G401.6 (cell line): ENCODE results near the gene SRSF10.
"Not testable (repeated sequence)": the region's sequence is repeated elsewhere in the genome, so short reads cannot be mapped to it uniquely, and the experiment has no call there.

ENCODE experiments used
- FAIRE-seq: peaks from 2 replicates; lab custom pipeline; 2012; peaks lifted over from hg19 to GRCh38; lab: Jason Lieb, UNC

SRSF10 gene

GRCh38 chr1:23997812-23998211 is 17.7 kb upstream of the SRSF10 start:
- FAIRE-seq, result no peak

- no peak for FAIRE-seq
Observed at GRCh38 chr1:23996700-23997229, 16.6 kb upstream of the SRSF10 start.

DNA sequence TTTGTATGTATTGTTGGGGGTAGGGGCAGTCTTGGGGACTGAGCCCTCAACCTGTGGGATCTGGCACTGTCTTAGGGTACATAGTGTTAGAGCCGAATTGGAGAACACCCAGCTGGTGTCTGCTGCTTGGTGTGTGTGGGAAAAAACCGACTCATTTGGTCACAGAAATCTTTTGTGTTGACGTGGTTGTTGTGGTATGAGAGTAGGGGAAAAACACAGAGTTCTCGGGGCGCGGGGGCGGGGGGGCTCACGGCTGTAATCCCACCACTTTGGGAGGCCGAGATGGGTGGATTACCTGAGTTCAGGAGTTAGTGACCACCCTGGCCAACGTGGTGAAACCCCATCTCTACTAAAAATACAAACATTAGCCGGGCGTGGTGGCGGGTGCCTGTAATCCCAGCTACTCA is 15.3 kb upstream of the SRSF10 start:
- FAIRE-seq, result no peak

DNA sequence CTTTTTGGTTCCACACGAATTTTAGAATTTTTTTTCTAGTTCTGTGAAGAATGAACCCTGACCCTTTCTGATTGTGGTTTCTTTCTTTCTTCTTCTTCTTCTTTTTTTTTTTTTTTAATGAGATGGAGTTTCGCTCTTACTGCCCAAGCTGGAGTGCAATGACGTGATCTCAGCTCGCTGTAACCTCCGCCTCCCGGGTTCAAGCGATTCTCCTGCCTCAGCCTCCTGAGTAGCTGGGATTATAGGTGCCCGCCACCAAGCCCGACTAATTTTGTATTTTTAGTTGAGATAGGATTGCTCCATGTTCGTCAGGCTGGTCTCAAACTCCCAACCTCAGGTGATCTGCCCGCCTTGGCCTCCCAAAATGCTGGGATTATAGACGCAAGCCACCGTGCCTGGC is 11.9 kb upstream of the SRSF10 start:
- not testable (repeated sequence) for FAIRE-seq

DNA sequence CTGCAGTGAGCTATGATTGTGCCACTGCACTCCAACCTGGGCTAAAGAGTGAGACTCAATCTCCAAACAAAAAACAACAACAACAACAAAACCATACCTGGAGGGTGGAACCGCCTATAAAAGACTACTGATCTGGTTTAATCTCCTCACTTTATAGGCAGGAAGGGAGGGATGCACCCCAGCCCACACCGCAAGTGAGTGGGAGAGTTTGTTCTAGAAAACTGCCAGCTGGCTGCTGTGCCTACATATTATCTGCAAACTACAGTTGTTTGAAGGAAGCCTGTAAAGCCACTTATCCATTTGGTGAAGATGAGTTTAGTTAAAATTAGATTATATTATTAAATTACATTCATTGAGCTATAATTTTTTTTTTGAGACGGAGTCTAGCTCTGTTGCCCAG is 9.1 kb upstream of the SRSF10 start:
- no peak for FAIRE-seq

GRCh38 chr1:23987038-23987437 is 6.9 kb upstream of the SRSF10 start:
- FAIRE-seq, result not testable (repeated sequence)

DNA sequence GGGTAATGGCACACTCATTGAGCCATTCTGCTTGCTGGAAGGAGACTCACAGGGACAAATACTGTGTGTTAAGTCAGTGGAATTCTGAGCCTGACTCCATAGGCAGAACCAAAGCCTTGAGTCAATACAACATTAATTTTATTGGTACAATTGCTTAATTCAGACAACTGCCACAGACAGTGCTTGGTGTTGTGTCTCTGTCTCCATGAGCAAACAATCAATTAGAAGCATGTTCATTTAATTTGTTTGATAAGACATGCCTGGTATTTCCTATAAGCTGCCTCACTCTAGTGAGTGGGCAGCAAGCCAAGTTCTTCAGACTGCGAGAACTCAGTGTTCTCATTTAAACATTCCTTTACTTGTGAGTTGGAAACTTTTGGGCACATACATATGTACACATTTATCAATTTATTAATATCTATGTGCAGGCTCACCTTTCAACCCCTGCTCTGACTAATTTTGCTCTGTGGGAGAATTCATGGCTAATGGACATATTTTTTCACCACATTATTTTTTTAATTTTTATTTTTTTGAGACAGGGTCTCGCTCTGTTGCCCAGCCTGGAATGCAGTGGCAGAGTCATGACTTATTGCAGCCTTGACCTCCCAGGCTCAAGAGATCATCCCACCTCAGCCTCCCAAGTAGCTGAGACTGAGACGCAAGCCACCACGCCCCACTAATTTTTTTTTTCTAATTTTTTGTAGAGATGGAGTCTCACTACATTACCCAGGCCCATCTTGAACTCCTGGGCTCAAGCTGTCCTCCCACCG is 4.5 kb upstream of the SRSF10 start:
- no peak for FAIRE-seq

- FAIRE-seq, result no peak
Observed at GRCh38 chr1:23980728-23981070, 572 bp upstream of the SRSF10 start.

- no peak for FAIRE-seq
Observed at GRCh38 chr1:23979387-23979880, 693 bp downstream of the SRSF10 start.

DNA sequence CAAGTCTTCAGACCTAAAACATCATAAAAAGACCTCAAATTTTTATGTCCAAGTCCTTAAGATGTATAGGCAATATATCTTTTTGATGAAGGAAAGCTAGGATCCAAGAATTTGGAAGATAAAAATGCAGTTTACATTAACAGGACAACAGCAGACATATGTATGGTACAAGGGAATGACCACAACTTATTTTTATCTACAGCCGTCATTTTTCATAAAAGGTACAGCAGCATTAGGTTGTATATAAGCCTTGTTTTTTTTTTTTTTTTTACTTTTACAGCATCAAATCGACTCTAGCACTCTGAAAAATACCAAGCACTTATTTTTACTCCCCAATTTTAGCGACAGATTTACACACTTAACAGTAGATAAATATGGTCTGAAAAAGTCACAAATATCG is 1.3 kb downstream of the SRSF10 start:
- peak; percentile 19 for FAIRE-seq

GRCh38 chr1:23977854-23978191 is 2.3 kb downstream of the SRSF10 start:
- peak; percentile 13 for FAIRE-seq

- FAIRE-seq, result no peak
Observed at GRCh38 chr1:23977187-23977853, 2.8 kb downstream of the SRSF10 start.

- no peak for FAIRE-seq
Observed at GRCh38 chr1:23967871-23968270, 12.3 kb downstream of the SRSF10 start.

DNA sequence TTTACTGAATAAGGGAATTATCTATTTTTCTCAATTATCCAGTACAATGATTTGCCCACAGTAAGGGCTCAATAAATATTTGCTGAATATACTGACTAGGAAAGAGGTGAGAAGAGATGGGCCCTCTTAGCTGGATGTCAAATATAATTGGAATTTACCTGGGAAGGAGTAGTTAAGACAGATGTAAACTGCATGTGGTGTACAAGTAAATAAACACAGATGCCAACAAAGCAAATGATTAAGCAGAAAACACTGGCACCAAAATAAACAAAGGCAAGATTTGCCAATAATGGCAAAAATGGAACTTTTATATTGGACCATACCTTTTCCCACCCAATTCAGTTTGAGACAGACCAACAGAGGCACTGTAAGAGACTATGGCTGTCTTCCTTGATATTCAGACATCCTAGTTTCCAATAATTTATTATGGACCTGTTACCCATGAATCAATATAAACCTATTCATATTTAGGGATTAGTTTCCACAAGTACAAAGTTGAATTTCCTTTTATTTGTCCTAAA is 13.1 kb downstream of the SRSF10 start:
- no peak for FAIRE-seq

DNA sequence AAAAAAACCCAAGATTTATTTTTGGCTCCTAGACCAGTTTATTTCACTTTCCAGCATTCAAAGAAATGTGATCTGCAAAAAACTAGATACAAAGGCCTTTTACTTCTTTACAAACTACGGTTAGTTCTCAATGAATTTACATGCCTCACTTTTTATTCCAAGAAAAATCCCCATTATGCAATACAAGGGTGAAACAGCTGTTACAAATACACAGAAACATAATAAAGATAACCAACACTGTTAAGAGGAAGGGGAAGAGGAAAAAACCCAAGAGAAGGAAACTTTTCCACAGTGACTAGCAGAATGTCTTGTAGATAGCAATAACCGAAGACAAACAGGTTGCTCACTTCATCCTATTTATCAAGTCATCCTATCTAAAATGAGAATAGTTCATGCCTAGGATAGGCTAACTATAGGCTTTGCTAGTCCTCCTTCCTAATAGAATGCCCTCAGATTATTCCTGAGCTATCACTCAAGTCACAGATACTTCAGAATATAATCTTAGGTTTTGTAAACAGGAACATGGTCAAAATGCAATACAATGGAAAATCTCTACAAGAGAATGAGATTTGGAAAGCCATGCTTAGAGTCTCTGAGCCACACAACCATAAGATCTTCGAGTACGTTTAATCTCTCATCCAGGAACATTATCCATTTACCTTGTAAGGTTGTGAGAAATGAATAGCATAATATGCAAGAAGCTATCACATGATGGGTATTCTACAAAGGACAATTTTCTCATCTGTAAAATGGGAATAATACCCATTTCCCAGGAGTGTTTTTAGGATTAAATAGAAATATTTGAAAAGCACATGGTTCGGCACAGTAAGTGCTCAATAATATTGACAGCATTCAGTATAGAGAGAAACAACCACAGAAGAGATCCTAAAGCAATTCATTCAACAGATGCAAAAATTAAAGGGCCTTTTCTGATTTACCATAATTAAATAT is 15.1 kb downstream of the SRSF10 start:
- no peak for FAIRE-seq

DNA sequence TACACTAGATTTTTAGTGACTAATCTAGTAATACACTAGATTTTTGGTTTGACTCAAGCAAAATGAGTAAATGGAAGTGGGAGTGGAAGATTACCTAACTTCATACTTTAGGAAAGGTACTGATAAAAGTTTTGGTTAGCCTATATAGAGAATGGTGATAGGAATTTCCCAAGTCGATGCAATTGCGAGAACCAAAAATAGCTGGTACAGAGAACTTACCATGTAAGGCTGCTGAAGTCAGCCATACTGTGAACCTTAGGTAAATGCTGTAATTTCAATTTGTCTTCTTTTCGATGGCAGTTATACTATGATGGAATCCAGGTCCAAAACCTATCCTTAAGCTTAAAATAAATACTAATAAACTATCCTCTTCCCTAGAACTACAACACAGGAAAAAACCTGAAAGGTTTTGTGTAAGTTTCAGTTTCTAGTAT is 15.9 kb downstream of the SRSF10 start:
- FAIRE-seq, result no peak

- FAIRE-seq, result peak; percentile 92
Observed at GRCh38 chr1:23963617-23964234, 16.4 kb downstream of the SRSF10 start.

DNA sequence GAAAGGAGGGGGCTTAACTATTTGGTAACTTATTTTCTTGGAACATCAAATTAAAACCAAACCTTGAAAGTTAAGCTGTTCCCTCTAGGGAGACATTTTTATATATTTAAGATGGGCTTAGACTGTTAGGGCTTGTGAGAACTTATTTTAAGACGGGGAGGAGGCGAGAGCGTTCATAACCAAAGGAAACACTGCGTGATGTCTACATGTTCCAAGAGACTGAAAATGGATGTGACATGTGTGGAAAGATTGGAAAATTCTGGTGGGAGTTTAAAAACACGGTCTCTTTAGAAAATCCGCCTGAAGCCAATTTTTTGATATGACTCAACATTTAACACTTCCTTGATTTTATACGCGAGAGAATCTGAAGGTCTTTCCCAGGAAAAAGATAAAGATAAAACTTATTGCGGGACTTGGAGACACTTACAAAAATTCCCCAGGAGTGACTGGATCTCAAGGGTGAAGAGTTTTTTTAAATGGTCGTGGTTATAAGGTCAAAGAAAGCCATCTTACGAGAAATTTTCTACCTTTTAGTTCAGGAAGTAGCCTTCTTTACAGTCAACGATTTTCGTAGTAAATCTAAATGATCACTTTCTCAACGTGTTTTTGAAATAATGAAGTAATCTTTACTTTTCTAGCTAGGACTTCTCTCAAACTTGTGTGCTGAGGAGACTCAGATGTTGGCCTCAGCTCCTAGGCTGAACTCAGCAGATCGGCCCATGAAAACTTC is 19.7 kb downstream of the SRSF10 start:
- peak; percentile 82 for FAIRE-seq

DNA sequence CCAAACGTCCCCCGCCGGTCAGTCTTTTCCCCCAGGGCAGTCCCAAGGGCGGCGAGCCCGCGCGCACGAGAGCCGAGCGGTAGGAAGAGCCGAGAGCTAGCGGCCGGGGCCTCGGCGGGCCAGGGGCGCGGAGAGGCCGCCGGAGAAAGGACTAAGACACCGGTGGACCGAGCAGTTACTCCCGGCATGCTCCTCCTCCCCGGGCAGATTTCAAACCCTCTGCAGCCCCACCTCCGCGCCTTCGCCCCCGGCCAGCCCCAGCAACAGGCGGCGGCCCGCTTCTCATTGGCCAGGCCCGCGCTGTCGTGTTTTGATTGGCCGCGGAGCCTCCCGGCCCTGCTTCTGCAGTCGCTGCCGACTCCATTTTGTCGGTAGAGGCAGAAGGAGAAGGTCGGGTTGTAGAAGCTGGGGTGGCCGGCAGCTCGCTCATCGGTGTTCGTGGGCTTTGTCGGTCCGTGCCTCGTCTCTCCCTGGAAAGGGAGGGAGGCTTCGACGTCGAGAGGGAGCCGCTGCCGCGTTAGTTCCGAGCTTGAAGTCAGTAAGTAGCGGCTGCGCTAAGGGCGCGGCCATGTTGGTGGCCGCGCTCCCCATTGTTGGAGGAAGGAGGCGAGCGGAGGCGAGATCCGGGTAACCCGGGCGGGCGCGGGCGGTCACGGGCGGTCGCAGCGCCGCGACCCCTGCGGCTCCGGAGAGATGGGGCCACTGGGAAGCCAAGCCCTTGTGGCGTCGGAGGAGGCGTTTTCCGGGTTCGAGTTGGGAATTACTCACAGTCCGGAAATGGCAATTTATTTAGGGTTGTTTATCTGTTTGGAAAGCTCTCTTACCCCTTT is 20.5 kb downstream of the SRSF10 start, which contains the start of gene PNRC2:
Gene PNRC2, plus strand, starts transcription at position 368 of the 830 bp plus-strand sequence. CDS start 1,630 bp downstream, outside the sequence.
- peak; percentile 94 for FAIRE-seq
